ENCODE measurements around the gene EGFL7.

GRCh38 chr9:136682710-136683109, 20.0 kb downstream of the EGFL7 start:
- TF ChIP-seq CTCF (IDR thresholded peaks at IDR 0.05) (no peak), POLR2AphosphoS5 (IDR thresholded peaks at IDR 0.05; ENCODE audit: insufficient read depth in 1 of 2, low read depth in 1 of 2) (no peak), POLR2A (IDR thresholded peaks at IDR 0.05) (no peak)

Data from vagina (tissue), 2 donors.